HG03108 (cell line): ENCODE data around the gene TMEM129.

ENCODE experiments used
- ATAC-seq: cut with Tn5 transposase; IDR thresholded peaks from one replicate; pipeline ENCODE4 v1.9.1; 2021; ENCODE audit warnings: moderate library complexity; ENCODE audit not compliant: unreplicated experiment

TMEM129 gene, protein sequence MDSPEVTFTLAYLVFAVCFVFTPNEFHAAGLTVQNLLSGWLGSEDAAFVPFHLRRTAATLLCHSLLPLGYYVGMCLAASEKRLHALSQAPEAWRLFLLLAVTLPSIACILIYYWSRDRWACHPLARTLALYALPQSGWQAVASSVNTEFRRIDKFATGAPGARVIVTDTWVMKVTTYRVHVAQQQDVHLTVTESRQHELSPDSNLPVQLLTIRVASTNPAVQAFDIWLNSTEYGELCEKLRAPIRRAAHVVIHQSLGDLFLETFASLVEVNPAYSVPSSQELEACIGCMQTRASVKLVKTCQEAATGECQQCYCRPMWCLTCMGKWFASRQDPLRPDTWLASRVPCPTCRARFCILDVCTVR

DNA sequence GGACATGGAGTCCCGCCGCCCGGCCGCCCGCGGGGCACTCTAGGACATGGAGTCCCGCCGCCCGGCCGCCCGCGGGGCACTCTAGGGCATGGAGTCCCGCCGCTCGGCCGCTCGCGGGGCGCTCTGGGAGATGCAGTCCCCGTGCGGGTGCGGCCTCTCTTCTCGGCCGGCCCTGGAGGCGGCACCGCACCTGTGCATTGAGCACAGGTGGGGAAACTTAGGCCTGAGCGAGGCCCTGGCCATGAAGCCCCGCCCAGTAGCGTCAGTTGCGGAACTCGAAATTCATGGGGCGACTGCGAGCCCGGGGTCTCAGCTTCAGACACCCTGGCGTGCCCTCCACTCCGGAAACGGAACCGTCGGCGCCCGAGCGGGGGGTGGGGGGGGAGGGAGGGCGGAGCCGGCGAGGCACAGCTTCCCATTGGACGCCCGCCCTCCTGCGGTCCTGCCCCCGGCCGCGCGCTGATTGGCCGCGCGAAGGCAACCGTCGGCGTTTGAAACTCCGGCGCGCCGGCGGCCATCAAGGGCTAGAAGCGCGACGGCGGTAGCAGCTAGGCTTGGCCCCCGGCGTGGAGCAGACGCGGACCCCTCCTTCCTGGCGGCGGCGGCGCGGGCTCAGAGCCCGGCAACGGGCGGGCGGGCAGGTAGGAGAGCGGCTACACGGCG lies at the start of gene TMEM129, which contains the start of gene TACC3:
TMEM129 (minus strand) TSS at position 321 of the 663 bp plus-strand sequence. CDS start 486 bp downstream, outside the sequence.
TACC3 (plus strand) TSS at position 519 of the 663 bp plus-strand sequence. CDS start 1,901 bp downstream, outside the sequence.
- ATAC-seq, result peak; percentile 76

DNA sequence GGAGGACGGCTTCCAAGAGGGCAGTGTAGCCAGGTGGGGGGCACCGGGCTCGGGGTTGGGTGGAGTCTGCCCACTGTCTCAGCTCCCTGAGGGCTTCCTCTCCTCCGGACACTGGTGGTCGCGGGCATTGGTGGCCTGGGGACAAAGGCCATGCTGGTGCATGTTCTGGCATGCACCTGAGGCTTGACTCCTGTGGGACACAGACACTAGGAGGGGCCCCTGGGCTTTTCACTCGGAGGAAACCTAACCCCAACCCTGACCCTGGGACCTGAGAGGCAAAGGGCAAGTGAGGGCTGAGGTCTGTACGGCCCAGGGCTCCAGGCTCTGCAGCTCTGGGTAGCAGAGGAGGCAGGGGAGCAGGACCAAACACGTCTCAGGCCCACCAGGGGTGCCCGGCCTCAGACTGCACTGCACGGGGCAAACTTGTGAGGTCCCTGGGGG lies 49.7 kb upstream of the TMEM129 start:
- ATAC-seq, result no peak

DNA sequence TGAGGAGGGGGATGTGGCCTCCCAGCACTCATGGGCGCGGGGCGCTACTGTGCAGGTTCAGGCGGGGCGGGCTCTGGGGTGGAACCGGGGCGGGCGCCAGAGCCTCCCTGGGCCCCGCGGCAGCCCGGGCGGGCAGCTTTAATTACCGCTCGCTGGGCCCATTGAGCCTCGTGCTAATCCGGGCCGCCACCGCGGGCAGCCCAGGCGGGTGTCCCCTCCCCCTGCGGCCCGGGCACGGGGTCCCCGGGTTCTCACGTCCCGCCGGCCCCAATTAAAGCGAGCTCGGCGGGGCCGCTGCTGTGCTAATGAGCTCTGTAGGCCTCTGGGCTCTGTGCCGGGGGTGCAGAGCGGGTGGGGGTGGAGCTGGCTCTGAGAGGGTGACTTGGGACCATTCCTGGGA lies 49.1 kb upstream of the TMEM129 start:
- ATAC-seq, result no peak

DNA sequence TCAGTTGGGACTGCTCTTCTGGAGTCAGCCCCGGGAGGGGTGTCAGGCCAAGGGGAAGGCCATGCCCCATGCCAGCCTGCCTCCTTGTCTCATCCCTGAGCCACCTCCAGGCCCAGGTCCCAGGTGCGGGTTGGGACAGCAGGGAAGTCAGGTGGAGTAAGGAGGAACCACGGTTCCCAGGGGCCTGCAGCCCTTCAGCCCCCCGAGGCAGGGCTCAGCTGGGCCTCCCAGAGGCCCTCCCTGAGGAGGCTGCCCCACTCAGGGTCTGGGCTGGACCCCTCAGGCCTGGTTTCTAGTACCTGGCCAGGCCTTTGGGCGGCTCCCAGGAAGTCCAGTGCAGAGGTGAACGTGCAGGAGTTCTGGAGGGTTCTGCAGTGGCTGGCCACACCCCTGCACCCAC lies 48.6 kb upstream of the TMEM129 start:
- ATAC-seq, result no peak

DNA sequence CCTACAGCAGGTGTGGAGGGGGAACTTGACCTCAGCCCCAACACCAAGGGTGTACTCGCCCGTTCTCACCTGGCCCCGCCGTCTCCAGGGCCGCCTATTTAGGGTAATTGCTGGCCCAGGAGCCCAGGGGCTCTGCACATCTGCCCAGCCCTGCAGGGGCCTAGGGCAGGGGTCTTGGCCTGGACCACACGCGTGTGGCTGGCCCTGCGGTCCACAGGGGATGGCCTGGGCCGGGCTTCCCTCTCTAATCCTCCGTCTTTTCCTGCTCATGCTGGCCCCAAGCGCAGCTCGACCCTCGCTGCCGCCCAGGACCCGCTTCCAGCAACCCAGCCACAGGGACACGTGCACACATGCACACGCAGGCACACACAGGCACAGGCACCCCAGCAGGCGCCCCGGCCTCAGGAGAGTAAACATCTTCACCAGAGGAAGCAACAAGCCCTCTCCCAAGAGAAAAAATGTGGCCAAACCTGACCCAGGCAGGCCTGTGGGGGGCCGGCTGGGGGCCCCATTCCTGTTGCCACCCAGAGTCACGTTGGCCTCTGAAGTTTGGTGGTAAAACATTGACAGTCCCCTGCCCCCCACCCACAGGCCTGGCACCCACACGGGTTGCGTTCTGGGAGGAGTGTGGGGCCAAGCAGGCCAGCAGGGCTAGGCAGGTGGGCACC lies 47.4 kb upstream of the TMEM129 start:
- ATAC-seq, result no peak

DNA sequence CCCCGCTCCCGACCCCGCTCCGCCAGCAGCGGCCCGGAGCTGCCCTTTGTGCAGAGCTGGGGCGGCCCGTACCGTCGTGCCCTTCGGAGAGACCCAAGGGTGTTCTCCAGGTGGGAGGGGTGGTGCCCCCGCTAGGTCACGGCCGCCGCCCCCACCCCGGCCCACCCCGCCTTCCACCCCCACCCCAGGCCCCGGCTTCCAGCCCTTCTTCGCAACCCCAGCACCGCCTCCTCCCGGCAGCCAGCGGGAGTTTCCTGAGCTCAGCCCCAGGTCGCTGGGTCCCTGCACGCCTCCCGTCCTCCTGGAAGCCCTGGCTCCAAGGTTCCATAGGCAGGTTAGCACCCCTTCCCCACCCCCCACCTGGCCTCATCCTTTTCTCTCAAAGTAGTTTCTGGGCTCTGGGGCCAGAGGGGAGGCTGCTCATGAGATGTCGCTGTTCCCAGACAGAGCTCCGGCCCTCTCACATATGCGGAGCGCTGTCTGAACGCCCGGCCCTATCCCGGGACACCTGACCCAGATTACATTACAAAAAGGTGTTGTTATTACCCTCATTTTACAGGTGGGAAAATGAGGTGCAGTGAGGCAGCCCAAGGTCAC lies 46.7 kb upstream of the TMEM129 start:
- no peak for ATAC-seq

DNA sequence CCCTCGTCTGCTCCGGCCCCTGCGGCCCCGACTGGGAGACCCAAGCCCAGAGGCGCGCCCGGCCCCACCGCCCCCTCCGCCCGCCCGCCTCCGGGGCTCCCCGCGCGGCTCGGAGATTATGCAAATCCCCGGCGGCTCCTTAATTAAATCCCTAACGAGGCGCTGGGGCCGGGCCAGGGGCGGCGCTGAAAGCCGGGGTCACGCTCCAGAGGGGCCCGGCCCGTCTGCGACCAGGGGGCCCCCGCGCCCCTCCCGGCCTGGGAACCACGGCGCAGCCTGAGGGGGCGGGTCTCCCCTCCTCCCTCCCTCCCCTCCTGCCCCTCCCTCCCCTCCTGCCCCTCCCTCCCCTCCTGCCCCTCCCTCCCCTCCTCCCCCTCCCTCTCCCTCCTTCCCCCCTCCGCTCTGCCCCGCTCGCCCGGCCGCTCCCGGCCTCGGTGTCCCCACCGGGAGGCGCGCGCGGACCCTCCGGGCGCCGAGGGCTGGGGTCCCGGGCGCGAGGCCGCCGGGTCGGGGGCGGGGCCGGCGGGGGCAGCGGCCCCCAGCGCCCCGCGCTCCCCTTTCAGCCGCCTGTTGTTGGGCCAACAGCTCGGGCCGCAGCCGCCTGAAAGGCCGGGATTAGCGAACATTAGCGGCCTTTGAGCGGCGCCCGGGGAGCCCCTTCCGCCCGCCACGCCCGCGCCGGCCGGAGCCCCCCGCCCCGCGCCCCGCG lies 46.1 kb upstream of the TMEM129 start:
- ATAC-seq, result no peak

DNA sequence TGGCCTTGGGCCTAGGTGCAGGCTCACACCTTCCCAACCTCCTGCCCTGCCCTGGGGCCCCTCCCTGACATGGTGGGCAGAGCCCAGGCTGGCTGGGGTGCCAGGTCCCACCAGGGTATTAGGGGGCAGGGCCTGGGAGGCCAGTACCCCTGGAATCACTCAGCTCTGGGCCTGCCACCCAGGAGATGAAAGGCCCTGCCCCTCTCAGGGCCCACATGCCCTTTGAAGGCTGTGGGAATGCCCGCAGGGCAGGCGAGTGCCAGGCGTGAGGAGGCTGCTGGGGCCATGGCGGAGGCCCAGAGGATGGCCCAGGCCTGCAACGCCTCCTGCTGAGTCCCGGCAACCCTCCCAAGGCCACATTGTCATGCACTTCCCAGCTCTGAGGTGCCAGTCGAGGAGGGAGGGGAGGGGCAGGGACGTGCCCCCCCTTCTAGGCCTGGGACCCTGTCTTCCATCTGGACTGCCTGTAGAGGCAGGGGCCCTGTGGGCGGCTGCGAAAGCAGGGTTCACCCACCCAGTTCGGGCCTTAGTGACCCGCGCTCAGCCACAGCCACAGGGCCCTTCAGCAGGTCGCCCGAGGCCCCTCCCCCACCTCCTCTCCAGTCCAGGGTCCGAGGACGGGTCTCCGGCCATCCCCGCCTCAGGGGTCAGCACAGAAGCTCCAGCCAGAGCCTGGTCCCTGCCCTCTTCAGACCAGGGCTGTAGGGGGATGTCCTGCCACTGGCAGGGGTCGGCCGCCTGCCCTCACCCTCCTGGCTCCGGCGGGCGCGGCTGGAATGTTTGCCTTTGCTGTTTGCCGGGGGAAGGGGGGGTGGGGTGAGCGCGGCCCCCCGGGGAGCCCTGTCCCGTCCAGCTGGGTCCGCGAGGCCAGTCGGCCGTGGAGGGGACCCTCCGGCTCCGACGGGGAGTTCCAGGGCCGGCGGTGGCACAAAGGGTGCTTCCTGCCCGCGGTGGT lies 45.3 kb upstream of the TMEM129 start:
- no peak for ATAC-seq

DNA sequence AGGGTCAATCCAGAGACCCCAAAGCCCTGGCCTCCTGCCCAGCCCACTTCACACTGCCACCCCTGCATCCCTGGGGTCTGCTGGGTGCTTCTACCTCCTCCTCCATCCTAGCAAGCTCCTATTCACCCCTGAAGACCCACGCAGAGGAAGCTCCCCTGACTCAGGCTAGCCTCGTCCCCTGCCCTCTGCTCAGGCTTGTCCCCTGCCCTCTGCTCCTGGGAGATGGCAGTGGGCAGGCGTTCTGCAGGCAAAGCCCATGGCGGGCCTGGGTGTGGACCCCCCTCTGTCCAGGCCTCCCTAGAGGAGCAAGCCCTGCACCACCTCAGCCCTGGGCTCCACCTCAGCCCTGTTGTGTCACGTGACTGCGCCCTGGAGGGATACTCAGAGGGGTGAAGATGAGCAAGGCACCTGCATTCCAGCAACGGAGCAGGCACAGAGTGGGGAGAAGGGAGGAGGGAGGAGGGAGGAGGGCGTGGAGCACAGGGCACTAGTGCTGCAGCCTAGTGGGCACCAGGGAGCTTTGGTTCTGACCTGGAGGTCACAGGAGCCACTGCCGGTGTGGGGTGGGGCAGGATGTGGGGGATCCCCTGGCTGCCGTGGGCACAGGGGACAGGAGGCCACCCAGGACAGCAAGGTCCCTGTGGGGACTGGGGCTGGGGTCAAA lies 44.4 kb upstream of the TMEM129 start:
- ATAC-seq, result no peak

DNA sequence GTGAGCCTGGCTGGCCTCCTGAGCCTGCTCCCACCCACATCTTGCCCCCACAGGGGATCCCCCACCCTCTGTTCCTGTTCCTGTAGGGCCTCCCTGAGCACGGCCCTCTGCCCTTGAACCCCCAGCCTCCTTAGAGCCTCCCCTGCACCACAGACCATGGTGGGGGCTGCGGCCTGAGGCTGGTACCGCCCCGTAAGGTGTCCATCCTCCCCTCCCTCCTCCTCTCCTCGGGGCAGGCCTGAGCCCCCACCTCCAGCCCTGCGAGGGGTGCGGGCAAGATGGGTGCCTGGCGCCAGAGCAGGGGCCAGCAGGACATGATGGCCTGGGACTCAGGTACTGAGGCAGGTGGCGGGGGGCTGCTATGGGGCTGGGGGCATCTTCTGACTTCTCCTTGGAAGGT lies 43.5 kb upstream of the TMEM129 start:
- ATAC-seq, result no peak

DNA sequence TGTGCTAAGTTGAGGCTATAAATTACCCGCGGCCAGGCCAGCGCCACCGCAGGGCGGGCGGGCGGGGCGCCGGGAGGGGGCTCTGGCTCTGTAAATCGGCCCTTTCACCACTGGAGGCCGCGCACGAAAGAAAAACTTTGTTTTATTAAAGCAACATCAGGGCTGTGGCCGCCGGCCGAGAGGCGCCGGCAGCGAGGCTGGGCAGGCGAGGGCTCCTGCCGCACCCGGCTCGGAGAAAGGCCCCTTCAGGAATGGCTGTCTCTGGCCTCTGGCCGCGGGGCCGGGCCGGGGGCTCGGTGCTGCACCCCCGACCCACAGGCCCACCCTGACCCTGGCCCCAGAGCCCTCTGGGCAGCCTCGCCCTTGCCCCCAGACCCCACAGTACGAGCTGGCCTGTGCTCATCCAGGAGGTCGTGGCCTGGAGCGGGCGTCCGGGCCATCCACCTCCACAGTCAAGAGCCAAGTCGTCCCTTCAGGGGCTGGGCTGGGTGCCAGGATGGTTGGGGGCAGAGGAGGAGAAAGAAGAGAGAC lies 42.5 kb upstream of the TMEM129 start:
- ATAC-seq, result no peak

DNA sequence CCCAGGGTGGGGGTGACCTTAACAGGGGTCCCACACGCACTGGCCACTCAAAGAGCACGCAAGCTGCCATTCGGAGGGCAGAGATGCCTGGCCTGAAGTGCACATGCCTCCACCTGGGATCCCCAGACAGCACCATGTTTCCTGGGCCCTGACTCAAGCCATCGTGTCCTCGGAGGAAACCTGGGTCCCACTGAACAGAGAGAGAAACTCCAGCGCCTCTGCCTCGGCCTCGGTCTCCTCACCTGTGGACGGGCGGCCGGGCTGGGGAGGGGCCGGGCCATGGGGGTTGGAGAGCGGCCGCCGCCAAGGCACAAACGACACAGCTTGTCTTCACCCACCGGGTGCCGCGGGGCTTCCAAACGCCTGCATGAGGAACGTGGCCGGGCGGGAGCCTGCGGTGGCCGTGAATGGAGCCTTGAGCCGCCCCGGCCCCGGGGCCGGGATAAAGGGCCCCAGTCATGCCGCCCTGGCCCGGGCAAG lies 42.0 kb upstream of the TMEM129 start:
- no peak for ATAC-seq

DNA sequence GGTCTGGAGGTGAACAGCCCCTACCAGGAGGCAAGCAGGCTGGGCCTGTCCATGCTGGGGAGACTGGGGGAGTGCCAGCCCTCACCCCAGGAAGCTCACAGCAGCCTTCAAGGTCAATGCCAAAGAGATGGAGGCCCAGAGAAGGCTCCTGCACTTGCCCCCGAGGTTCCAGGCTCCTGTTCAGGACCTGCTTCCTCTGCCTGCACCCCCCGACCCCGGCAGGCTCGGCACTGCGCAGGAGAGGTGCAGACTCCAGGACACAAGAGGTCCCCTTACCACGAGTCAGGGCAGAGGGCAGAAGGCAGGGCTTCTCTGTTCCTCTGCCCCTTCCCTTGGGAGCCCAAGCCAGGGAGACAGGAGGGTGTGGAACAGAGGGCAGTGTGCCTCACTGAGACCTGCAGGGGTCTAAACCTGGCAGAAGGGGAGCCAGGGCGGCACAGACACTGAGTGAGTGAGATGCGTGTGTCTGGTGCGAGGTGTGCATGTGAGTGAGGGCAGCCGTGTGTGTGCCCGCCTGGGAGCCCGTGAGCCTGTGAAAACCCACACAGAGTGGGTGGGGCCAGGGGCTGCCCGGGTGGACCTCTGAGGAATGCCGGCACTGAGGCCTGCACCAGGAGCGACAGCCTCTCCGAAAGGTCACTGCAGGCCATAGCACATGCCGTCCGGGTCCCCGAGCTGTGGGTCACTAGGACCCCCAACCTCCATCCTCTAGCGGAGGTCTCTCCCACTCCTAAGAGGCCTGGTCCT lies 41.3 kb upstream of the TMEM129 start:
- no peak for ATAC-seq

DNA sequence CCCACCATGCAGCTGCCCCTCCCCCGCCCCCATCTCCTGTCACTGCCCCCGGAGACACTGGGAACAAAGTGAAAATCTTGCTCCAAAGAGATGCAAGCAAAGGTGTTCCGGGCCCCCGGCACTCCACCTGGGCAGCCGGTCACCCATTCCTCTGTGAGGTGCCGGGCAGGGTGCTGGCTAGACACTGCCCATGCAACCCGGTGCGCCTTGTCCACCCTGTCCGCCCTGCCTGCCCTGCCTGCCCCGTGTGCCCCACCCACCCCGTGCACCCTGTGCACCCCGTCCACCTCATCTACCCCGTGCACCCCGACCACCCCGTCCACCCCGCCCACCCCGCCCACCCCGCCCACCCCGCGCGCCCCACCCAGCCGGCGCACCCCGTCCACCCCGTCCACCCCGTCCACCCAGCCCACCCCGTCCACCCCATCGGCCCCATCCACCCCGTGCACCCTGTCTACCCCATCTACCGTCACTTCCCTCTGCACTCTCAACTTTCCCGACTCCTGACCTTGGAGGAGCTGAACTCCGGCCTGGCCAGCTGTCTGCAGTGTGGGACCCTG lies 40.1 kb upstream of the TMEM129 start:
- ATAC-seq, result no peak

DNA sequence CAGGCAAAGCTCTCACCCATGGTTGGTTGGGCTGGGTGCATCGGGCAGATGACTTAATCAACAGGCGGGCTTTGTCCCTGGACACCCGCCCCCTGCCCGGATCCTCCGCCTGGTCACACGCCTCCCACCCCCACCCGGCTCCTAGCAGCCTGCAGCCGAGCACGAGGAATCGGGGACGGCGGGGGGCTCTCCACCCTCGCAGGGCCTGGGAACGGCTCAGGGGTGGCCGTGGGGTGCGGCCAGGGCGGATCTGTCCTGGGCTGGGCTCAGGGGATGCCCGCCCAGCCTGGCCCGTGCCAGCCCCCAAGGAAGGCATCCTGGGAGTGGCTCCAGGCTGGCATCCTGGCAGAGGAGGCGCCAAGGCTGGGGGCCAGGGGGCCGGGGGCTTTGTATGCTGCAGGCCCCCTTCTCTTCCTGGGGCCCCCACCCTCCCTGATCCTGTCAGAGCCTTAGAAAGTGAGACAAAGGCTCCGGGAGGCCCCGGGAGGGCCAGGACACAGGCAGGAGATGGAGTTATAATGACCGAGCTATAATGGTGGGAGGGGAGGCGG lies 39.5 kb upstream of the TMEM129 start:
- no peak for ATAC-seq

DNA sequence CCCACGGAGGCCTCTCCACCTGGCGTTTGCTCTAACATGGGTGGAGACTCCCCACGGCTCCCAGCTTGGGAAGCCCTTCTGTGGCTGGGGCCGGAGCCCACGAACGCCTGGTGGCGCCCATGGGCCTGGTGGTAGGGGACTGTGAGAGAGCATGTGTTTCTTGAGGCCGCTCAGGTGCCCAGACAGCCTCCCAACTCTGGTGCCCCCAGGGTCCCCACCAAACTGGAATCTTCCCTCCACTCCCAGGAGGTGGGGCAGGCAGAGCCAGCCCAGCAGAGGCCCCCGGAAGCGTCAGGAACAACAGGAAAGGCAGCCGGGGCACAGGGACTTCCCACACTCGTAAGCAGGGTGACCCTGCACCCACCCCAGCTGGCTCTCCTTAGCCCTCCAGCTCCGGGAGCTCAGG lies 38.7 kb upstream of the TMEM129 start:
- no peak for ATAC-seq

DNA sequence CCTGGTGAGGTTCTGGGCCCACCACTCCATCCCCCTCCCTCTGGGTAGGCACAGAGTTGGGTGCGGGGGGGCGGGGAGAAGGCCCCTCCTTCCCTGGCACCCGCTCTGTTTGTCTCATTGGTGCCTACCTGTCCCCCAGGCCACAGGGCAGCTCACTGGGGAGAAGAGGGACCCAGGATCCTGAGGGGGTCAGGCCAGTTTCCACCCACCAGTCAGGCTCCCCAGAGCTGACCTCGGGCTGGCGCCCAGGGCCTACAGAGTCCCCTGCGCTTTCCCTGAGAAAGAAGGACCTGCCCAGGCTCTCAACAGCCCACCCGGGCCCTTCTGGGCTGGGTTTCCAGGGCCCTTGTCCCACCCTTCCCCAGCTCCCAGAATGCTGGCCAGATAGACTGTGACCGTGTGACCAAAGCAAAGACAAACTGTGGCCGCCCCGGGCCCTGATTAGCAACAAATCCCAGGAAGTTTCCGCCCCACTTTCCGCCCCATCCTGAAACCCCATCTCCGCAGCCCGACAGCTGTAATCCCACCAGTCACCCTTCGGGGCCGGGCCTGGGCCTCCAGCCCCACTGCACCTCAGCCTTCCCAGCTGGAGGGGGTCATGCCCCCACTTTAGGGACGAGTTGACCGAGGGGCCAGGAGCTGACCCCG lies 38.2 kb upstream of the TMEM129 start:
- ATAC-seq, result no peak
